GM12878 (cell line): ENCODE measurements around the gene B3GNT2. TPM values are rescaled to one million over a fixed set of nuclear protein-coding genes. Genes with fewer than 3 reads are reported as not detected.

ENCODE experiments used
- ATAC-seq: fragments of 200-7000 bp; cut with Tn5 transposase; 3 replicates; pipeline ENCODE4 v1.9.1; 2020; ENCODE audit warnings: mild to moderate bottlenecking, moderate library complexity
- BruUV-seq: library from RNA; stranded (reverse); fragments of 400-500 nt; replicated peaks from 2 replicates; lab custom pipeline; 2021; lab: Mats Ljungman, UMichigan
- CTCF ChIA-PET: fragments of 300-600 bp; sonication (Branson Sonifier 250); formaldehyde crosslinking; extraction: SDS; loops from one replicate; lab custom pipeline; 2021; ENCODE audit warnings: inconsistent platforms; lab: Yijun Ruan, JAX
- POLR2A ChIA-PET: fragments of 350-600 bp; formaldehyde crosslinking; extraction: SDS; loops from one replicate; lab custom pipeline; 2021; ENCODE audit warnings: inconsistent platforms; lab: Charles Lee
- RAD21 ChIA-PET: fragments of 300-600 bp; sonication (Branson Sonifier 250); formaldehyde crosslinking; loops from one replicate; lab custom pipeline; 2023; ENCODE audit warnings: antibody characterized with exemption; ENCODE audit not compliant: unreplicated experiment; lab: Charles Lee
- SMC1A ChIA-PET: fragments of 300-600 bp; sonication (Branson Sonifier 250); formaldehyde crosslinking; loops from one replicate; lab custom pipeline; 2023; ENCODE audit not compliant: unreplicated experiment, uncharacterized antibody; lab: Charles Lee
- DNase-seq: peaks from one replicate; pipeline ENCODE4 v3.0.0-alpha.2; 2011; ENCODE audit warnings: low read depth, low spot score
- FAIRE-seq: peaks from 3 replicates; lab custom pipeline; 2011; peaks lifted over from hg19 to GRCh38; lab: Jason Lieb, UNC
- H2AFZ ChIP-seq: 2 replicates; pipeline ENCODE4 v1.6.0; 2011; ENCODE audit warnings: low read depth, low read length, control low read depth; ENCODE audit not compliant: control insufficient read depth
- H3K27ac ChIP-seq: 2 replicates; pipeline ENCODE4 v1.5.1; 2011; ENCODE audit warnings: control low read depth; ENCODE audit not compliant: control insufficient read depth, insufficient read depth
- H3K27me3 ChIP-seq, 2 experiments: replicated peaks in 1 of 2; 2 replicates each; pipeline versions ENCODE4 v1.6.0 to v1.6.1; 2011; ENCODE audit warnings: low read length in 1 of 2; ENCODE audit not compliant: control insufficient read depth in 2 of 2, insufficient read depth in 2 of 2
- H3K36me3 ChIP-seq, 2 experiments: 2 replicates each; pipeline ENCODE4 v1.5.1; 2011; ENCODE audit warnings: low read length in 1 of 2; ENCODE audit not compliant: control insufficient read depth in 2 of 2, insufficient read depth in 2 of 2
- H3K4me1 ChIP-seq: 2 replicates; pipeline ENCODE4 v1.6.1; 2011; ENCODE audit warnings: mild to moderate bottlenecking, low read length, moderate library complexity, mixed read lengths; ENCODE audit not compliant: control insufficient read depth, insufficient read depth
- H3K4me2 ChIP-seq: 2 replicates; pipeline ENCODE4 v1.6.0; 2011; ENCODE audit warnings: control low read depth; ENCODE audit not compliant: control insufficient read depth, insufficient read depth
- H3K4me3 ChIP-seq: fragments of 200-600 bp; sonication (generic); 2 replicates; pipeline ENCODE4 v1.5.1; 2016
- H3K79me2 ChIP-seq: 2 replicates; pipeline ENCODE4 v1.6.0; 2011; ENCODE audit warnings: low read length; ENCODE audit not compliant: control insufficient read depth, insufficient read depth
- H3K9ac ChIP-seq: 2 replicates; pipeline ENCODE4 v1.8.0; 2011; ENCODE audit warnings: low read length, control low read depth, mixed read lengths; ENCODE audit not compliant: control insufficient read depth, insufficient read depth
- H3K9me3 ChIP-seq: replicated peaks from 3 replicates; pipeline ENCODE4 v1.5.1; 2011; ENCODE audit warnings: mild to moderate bottlenecking, low read length; ENCODE audit not compliant: control insufficient read depth, insufficient read depth
- H4K20me1 ChIP-seq: 2 replicates; pipeline ENCODE4 v1.6.0; 2011; ENCODE audit not compliant: control insufficient read depth, insufficient read depth
- CTCF ChIP-seq, 3 experiments: IDR thresholded peaks in 2 of 3; conservative IDR thresholded peaks in 1 of 3; 2 replicates each; pipeline ENCODE4 v1.5.1; 2011; ENCODE audit warnings: low read depth in 3 of 3, low read length in 3 of 3, mild to moderate bottlenecking in 3 of 3, control low read depth in 2 of 3, moderate library complexity in 2 of 3, inconsistent platforms in 1 of 3, mixed read lengths in 1 of 3; ENCODE audit not compliant: control insufficient read depth in 2 of 3, insufficient read depth in 1 of 3; ENCODE audit errors: extremely low read depth in 1 of 3
- ESRRA ChIP-seq: IDR thresholded peaks from 2 replicates; pipeline ENCODE4 v1.6.1; 2012; ENCODE audit warnings: mild to moderate bottlenecking, low read length, improper control_type of control experiment
- POLR2A ChIP-seq: IDR thresholded peaks from 2 replicates; pipeline ENCODE4 v1.6.1; 2011; ENCODE audit warnings: low read depth, mild to moderate bottlenecking, low read length
- WGBS: methylation state at CpG from one replicate; pipeline ENCODE4 v1.1.6; 2016; ENCODE audit warnings: low lambda C conversion rate; ENCODE audit not compliant: insufficient replicate concordance, insufficient coverage; ENCODE audit errors: missing lambda C conversion rate; 5-methylcytosine and 5-hydroxymethylcytosine counted together
- in situ Hi-C: fragments of 300-500 bp; cut with MboI; formaldehyde crosslinking; loops from 9 replicates; pipeline ENCODE4 v1.14.3; 2018; ENCODE audit warnings: mixed read lengths
- intact Hi-C: fragments of 100-400 bp; cut with micrococcal nuclease; formaldehyde crosslinking; loops from one replicate; pipeline ENCODE4 v1.14.2; 2022; ENCODE audit not compliant: unreplicated experiment
- polyA plus RNA-seq, 11 experiments: library from polyadenylated mRNA; depleted of rRNA in 4 of 11; unstranded in 6 of 11; stranded (reverse) in 5 of 11; fragments of >200 nt; fragmentation: Nextera tagmentation in 4 of 11; fragmentation: Illumina TruSeq in 1 of 11; extraction: Ambion mirVana in 4 of 11; extraction: Trizol in 1 of 11; gene quantifications; 1 replicate in 1 of 11; 2 replicates in 10 of 11; pipeline versions ENCODE4 v1.2.1 to v1.2.3, GENCODE V29; 2011 to 2016; ENCODE audit warnings: inconsistent platforms in 2 of 11, missing spikeins in 2 of 11, low read depth in 1 of 11
- total RNA-seq, 4 experiments: library from RNA; depleted of rRNA in 3 of 4; stranded (reverse); fragments of >200 nt in 3 of 4; fragmentation: Illumina TruSeq in 1 of 4; extraction: Trizol in 1 of 4; gene quantifications; 2 replicates each; pipeline versions ENCODE4 v1.2.1 to v1.2.3, GENCODE V29; 2013 to 2021

Gene B3GNT2
- total and polyA plus RNA-seq, 10 of the 15 experiments (the other 5 are each of a cell fraction or from before 2014, with no cell fraction given), result 19.7 to 103 (median 76.3) TPM

- TF ChIP-seq CTCF (IDR thresholded peaks at IDR 0.05 in 2 of 3, conservative IDR thresholded peaks at IDR 0.05 in 1 of 3; ENCODE audit: control insufficient read depth in 2 of 3, extremely low read depth in 1 of 3, insufficient read depth in 1 of 3, low read depth in 3 of 3, low read length in 3 of 3), result no peak
- TF ChIP-seq, all 136 proteins: peak for 2
These were observed 33.2 kb downstream of the B3GNT2 start (continued) for GRCh38 chr2:62229082-62229605.

GRCh38 chr2:62231541-62231940, 35.6 kb downstream of the B3GNT2 start:
- intact Hi-C loops, result no loop called here
- FAIRE-seq (no peak), ATAC-seq (no peak), DNase-seq (no peak)
- no peaks in the 10 kb centered on the region for H3K27me3 ChIP-seq
- CTCF ChIA-PET, result interaction anchor here (0.6 to 0.7 kb wide), 2 partner anchors 10 to 202 kb away, joined by 3 read pairs; no protein-coding TSS in a partner anchor
- 100% methylated on average over 3 of the region's 4 CpGs for WGBS
- no peaks in the 10 kb centered on the region for H3K9me3 ChIP-seq
- SMC1A ChIA-PET, result interaction anchor here (0.6 to 1.9 kb wide), 6 partner anchors 10 to 170 kb away, joined by 3 to 7 read pairs (median 4); no protein-coding TSS in a partner anchor
- in situ Hi-C loops, result no loop called here
- peaks cover 3% of the 10 kb centered on the region; the same call in 1 of the 2 replicates for H4K20me1 ChIP-seq
- no TSS peak for BruUV-seq
- TF ChIP-seq POLR2A (peak; percentile 16; the same call in 1 of the 2 replicates), ESRRA (no peak)
- H3K4me1 ChIP-seq, result no peaks in the 10 kb centered on the region
- peaks cover 16% of the 10 kb centered on the region for H3K79me2 ChIP-seq
- no peak overlapping the region for H3K4me2 ChIP-seq
- H2AFZ ChIP-seq, result no peak overlapping the region
- peaks cover 6 to 13% of the 10 kb centered on the region in 2 experiments for H3K36me3 ChIP-seq
- no peak overlapping the region for H3K4me3 ChIP-seq
- RAD21 ChIA-PET, result interaction anchor here (0.7 kb wide), 1 partner anchor 166 kb away, joined by 3 read pairs; no protein-coding TSS in a partner anchor
- no peak overlapping the region for H3K27ac ChIP-seq
- H3K9ac ChIP-seq, result no peak overlapping the region
- POLR2A ChIA-PET, result no interaction called here
